Glomerular visceral epithelial cell (primary cell): ENCODE results near the gene SLC5A9.
A peak's percentile ranks its signal among the peaks of the same experiment; 100 is the strongest.
"Not testable (repeated sequence)": the region's sequence is repeated elsewhere in the genome, so short reads cannot be mapped to it uniquely, and the experiment has no call there.

Experiments
- DNase-seq: peaks from one replicate; pipeline ENCODE4 v3.0.0-alpha.2; 2016; ENCODE audit errors: extremely low spot score

Gene SLC5A9

DNA sequence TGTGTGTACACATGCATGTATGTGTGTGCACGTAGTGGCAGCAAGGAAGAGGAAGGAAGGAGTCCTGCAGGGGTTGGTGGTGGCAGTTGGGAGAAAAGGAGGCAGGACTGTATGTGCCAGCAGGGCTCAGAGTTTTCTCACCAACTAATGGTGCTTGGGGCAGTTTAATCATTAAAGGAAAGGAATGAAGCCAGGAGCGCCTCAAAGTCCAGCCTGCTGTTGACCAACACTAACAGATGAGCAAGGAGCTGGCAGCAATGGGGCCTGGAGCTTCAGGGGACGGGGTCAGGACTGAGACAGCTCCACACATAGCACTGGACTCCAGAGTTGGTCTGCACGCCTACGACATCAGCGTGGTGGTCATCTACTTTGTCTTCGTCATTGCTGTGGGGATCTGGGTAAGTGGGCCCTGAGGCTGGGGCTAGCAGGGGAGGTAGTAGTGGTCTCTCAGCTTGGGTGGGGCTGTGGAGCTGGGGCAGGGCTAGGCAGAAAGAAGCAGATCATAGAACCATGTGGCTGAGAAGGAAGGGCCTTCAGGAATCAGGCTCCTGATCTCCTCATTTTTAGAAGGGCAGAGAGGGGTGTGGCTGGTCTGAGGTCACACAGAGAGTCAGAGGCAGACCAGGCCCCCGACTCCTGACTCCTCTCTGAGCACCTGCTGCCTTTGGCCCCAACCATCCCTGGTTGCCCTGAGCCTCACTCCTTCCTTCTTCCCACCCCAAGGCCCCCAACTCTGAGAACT lies at the start of gene SLC5A9:
Gene SLC5A9 (plus strand): TSS at position 216 of the 742 bp plus-strand sequence. CDS start 21 bp downstream, at position 237.
- peak; percentile 20 for DNase-seq

DNA sequence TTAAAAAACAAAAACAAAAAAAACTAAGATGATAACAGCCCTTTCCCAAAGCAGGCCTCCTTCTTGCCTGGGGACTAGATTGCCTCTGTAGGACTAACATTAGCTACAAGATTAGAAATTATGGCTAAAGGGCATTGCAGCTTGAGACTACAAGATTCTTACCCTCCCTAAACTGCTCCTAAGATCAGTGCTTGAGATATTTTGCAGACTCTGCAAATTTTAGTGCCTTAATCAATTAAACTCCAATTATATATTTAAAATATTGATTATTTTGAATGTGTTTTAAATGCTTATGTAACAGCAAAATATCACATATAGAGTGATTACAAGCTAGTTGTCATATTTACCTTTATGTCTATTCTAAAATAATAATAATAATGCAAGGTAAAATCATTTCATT lies 47.4 kb upstream of the SLC5A9 start:
- no peak for DNase-seq

DNA sequence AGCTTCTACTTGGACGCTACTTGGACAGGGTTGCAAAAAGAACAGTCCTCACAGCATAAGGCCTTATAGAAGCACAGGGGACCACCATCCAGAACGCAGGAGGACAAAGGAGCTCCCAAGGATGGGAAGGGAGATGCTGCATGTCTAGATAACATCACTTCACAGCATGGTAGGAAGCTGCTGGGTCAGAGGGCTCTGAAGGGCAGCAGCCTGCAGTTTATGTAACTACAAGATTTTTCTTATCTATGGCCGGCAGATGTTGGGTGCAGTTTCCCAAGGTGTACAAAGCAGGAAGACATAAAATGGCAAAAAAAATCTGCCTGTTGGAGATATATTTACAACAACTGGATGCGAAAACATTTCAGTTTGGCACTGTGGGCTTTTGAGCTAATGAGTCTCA lies 45.3 kb upstream of the SLC5A9 start:
- no peak for DNase-seq

DNA sequence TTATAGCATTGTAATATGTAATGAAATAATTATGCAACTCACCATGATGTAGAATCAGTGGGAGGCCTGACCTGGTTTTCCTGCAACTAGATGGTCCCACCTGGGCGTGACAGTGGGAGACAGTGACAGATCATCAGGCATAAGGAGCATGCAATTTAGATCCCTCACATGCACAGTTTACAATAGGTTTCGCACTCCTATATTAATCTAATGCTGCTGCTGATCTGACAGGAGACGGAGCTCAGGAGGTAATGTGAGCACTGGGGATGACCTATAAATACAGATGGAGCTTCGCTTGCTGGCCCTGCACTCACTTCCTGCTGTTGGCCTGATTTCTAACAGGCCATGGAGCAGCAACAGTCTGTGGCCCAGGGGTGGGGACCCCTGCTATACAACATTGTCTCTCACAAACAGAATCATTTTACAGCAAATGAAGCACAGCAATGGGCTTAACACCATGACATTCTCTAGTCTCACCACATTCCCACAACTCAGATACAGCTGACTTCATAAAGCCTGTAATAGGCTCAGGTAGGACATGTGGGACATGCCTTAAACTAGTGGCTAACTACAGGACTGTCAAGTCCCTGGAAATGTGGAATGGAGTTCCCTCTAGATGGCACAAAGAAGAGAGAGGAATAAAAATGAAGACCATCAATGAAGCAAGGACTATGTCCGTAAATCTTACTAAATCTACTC lies 40.7 kb upstream of the SLC5A9 start:
- peak; percentile 31 for DNase-seq

DNA sequence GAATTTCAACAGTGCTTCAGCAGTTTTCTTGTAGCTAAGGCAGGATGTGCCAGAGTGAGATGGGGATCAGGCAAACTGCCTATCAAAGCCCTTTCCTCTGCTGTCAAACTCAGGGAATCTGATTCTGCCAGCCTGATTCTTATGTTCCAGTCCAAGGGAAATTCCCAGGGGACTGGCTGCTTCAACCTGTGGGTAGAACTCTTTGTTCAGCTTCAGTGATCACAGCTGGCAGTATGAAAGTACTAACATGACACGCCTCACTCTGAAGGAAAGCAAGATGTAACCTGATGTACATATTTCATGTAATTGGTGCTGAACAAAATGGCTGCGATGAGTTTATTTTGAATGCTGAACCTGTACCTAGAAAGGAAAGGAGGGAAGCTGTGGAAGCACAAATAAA lies 40.1 kb upstream of the SLC5A9 start:
- DNase-seq, result peak; percentile 79

DNA sequence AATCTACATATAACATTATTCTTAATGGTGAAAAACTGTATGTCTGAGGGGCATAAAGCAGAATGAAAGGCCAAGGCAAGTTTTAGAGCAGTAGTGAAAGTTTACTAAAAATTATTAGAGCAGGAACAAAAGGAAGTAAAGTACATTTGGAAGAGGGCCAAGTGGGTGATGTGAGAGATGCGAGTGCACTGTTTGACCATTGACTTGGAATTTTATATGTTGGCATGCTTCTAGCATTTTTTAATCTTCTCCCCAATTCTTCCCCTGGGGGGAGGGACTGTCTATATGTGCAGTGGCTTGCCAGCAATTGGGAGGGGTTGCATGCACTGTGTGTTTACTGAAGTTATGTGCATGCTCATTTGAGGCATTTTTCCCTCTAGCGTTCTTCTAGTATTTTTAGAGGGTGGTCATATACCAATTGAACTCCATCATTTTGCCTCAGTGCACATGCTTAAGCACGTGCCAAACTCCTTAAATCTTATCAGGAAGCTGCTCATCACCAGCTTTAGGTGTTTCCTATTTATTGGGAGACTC lies 36.1 kb upstream of the SLC5A9 start:
- DNase-seq, result no peak

DNA sequence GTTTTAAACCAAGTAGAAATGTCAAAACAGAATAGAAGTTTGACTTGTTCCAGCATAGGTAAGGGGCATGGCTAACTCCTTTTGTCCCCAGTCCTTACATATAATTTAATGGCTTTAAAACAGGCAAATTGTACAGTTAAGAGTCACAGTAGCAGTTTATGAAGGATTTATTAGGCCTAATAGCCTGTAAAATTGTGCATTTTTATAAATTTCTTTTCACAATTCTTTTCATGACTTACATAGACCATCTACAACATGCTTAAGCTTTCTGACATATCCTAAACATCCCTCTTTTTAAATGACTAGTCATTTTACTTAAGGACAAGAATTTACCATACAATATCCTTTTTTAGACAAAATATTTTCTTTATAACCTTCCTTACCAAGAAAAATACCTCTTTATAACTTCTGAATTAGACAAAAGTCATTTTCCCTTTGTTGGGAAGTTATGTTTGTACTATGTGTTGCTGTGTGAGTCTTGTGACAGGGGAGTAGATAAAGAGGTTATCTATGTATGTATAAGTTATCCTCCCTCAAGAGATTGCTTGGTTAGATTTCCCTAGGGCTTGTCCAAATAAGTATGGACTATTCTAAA lies 34.5 kb upstream of the SLC5A9 start:
- no peak for DNase-seq

DNA sequence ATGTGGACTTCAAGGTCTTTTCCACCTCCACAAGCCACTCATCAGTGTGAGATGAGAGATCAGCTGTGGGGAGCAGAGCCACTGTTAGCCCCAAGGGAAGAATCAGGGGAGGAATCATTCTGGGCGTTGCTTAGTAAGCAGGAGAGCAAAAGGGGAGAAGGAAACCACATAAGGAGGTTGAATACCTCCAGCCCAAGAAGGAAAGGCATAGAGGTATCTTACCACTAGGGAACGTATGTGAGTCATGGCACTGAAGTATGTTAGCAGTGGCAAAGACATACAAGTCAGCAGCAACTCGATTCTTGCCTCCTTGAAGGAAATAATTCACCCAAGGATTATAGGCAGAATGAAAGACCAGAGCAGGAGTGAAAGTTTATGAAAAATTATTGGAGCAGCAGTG lies 31.6 kb upstream of the SLC5A9 start:
- no peak for DNase-seq

DNA sequence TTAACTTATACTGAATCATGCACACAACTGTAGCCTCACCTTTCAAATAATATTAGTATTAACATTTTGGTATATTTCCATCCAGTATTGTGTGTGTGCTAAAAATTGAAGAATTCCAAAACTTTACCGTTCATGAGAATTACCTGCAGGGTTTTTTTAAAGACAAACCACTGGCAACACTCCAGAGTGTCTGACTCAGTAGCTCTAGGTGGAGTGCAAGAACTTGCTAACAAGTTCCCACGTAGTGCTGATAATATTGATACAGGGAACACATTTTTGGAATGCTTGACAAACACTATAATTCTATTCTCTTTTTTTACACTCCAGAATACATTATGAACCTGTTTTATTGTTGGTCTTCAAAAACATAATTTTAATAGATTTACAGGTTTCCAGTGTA lies 27.7 kb upstream of the SLC5A9 start:
- no peak for DNase-seq

DNA sequence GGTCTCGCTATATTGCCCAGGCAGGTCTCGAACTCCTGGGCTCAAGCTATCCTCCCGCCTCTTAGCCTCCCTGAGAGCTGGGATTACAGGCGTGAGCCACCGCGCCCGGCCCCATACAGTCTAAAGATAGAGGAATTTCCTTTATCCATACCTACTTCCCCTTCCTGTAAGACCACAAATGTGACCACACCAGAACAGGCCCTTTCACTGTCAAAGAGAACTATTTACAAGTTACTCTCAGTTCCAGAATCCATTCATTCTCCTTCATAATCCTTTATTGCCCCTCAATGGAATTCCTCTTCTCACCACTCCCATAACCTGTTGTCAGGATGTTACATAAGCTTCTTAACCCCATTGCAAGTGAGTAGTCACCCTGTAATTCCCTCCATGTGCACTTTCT lies 26.3 kb upstream of the SLC5A9 start:
- no peak for DNase-seq

DNA sequence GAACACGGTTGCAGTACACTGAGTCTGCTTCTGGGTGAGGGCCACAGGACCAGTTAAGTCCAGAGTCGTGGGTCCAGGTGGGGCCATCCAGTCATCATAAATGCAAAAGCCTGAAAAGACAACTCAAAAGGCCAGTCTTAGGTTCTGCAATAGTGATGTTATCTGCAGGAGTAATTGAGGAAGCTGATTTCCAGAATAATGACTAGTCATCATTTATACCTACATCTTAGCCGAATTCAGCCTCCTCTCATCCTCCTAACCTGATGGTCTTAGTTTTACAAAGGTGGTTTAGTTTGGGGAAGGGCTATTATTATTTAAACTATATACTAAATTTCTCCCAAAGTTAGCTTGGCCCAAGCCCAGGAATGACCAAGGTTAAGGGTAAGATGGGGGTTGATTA lies 23.5 kb upstream of the SLC5A9 start:
- no peak for DNase-seq

DNA sequence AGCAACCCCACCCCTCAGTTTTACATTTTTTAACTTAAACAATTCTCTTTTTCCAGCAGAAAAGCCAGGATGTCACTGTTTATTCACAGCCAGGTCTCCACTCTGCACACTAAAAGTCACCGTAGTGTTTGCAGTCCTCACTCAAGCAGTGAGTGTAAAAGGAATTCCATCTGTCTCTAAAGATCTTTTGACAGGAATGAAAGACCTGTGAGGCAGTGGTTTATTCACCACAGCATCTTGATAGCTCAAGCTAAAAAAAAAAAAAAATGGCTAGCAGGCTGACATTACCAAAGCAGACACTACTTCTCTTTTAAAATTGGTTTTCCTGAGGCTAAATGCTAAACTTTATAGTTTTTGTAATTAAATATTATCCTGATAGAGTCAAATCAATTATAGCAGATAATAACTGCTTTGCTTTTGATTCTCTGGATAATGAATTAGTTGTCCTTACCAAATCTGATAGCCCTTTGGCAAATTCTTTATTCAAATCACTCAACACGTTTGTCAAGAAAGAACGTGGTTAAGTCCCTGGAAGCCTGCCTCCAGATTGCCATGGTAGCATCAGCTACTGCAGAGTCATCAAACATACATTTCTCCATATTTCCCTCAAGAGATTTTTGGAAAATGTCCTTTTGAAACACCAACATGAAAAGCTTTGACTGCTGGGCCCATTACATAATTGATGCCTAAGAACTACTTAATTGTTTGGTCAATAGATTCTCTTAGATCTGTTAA lies 22.2 kb upstream of the SLC5A9 start:
- DNase-seq, result no peak

DNA sequence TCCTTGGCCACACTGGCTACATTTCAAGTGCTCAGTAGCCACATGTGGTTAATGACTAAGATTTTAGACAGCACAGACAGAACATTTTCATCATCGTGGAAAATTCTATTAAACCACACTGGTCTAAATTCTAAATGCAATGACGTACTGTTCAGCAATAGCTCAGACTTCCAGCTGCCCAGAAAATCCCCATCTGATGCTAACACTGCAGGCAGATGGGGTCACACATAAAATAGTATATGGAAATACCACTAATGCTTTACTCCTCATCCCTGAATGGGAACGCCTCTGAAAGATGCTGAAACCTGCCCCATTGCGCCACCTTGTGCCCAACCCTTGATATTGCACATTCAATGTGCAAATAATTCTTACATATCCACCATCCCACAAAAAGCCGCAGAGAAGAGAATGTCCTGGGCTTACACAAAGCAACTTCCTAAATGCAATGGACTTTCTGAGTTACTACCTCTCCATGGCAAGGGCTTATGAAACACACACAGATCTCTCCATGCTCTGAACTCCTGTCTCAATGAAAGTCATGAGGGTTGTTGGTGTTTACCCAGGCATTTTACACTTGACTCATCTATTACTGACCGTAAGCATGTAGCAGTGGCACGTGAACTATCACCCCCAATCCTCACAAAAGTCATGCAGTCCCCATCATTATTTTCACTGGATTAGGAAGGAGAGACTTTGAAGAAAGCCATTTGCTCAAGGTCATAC lies 20.3 kb upstream of the SLC5A9 start:
- peak; percentile 96 for DNase-seq

DNA sequence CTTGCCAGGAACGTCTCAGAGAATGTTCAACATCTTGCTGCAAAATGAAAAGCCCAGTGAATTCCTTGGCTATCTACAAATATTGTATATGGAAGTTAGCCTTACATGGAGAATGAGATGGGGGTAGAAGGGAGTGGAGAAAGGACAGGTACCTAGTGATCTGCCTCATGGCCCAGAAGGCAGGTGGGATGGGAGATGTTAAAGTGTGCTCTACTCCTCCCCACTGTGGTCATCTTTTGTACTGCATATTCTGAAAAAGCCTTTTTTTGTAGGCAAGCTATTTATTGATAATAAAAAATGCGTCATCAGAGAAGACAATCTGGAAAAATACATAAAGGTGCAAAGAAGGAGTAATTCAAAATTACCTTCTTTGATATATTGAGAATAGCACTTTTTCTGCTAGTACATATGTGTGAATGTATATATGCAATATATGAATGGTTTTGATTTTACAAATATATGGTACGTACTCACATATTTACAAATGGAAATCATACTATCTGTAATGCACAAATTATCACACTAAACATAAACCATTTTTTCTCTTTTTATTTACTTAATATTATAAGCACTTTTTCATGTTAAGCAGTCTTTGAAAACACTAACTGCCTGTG lies 19.1 kb upstream of the SLC5A9 start:
- DNase-seq, result peak; percentile 38

DNA sequence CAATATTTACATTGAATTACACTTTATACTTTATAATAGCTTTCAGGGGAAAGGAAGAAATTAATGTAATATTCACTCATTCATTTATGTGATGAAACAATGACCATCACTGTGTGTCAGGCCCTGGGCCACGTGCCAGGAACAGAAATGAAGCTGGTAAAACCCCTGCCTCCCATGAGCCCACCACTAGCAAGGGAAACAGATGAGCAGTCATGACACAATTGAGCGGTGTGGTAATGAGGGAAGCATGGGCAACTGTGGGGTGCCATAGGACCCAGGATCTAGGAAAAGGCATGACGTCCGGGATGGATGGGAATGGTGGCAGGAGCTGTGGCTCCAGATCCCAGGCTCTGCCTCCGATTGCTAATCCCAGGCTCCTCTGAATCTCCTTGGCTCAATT lies 17.0 kb upstream of the SLC5A9 start:
- DNase-seq, result no peak

DNA sequence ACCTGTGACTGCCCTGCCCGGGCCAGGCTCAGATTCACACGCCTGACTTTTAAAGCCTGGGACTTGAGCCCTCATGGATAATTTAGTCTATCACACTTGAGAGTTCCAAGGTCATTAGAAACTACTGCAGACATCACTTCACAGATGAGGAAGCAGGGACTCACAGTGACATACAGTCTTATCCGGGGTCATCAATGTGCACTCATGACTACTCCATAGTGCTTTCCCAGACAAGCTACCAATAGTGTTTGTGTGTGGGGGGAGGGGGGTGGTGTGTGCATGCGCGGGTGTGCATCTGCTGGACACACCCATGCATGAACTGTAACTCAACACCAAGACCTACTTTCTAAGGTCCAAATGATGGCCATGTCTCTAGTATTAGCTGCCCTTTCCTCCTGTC lies 16.1 kb upstream of the SLC5A9 start:
- no peak for DNase-seq

DNA sequence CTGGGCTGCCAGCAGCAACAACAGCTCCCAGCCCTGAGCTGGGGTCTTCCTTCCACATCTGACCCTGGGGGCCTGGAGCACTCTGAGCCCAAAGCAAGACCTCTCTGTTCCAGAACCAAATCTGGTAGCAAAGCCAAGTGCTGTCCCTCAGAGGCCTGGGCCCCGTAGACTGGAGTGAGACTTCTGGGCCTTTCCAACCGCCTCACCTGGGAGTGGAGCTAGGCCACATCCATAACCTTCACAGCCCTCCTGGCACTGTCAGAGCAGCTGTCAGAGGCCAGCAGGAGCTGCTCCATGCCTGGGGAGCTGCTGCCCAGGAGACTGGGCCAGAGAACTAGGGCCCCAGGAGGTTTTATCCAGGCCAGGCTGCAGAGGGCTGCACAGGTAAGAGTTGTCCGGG lies 15.4 kb upstream of the SLC5A9 start:
- no peak for DNase-seq

DNA sequence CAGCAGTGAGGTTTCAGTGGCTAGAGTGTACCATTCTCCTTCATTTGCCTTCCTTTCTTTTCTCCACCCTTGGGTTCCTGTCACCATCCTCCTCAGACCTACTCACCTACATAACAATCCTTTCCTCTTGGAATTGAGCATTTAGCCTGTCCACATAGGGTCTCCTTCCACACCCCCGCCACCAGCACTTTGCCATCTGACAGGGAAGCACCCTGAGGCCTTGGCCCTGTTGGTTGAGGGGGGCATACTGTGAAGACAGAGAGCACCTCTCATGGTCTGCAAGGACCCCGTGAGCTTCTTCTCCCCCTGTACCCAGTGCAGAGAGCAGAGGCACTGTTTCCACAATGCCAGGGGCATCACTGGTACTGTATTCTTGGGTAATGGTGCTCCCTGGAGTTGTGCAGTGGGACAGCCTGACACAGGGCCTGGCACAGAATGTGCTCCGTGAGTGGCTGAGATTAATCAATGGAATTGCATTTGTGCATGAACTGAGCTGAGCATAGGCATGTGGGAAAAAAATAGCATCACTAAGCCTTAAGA lies 14.9 kb upstream of the SLC5A9 start:
- DNase-seq, result no peak

DNA sequence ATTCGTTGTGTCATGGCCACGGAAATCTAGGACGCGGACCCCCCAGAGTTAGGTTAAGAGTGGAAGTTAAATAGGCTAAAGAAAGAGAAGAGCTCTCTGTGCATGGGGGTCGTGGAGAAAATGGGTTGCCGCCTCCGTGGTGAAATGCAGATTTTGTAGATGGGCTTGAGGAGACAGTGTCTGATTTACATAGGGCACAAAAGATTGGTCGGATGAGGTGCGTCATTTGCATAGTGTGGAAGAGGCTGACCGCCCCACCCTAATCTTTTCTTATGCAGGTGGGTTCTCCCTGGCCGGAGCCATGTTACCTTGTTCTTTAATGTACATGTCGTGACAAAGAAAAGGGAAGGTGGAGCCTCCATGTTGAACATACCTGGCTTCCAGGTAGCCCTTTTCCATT lies 14.3 kb upstream of the SLC5A9 start:
- no peak for DNase-seq

DNA sequence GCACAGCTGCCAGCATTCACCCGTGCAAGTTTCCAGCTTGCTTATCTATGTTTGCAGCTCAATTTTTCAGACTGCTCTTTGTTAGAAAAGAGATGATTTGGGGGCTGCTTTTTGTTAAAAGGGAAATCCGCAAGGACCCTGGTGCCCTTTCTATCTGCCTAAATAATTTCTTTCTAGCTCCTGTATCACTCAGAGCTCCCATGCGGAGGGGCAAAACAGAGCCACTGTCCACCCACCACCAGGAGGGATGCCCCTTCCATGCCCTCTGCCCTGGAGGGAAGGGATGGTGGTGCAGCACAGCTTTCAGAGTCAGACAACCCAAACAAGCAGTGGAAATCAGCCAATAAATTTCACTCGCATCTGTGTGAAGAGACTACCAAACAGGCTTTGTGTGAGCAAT lies 13.9 kb upstream of the SLC5A9 start:
- DNase-seq, result no peak

DNA sequence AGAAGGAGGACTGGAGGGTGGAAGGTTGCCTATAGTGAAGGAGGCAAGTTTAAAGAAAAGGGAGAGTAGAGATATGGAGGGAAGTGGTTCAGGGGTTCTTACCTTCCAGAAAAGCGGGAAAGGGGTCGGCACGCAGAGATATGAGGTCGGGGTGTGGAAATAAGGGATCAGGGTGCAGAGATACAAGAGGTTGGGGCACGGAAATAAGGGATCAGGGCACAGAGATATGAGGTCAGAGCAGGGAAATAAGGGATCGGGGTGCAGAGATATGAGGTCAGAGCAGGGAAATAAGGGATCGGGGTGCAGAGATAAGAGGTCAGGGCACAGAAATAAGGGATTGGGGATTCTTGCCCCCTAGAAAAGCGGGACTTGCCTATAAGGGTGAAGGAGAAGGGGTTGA lies 9.1 kb upstream of the SLC5A9 start:
- not testable (repeated sequence) for DNase-seq
